CD14-positive monocyte (primary cell): ENCODE data around the gene WDR13. TPM values are rescaled to one million over a fixed set of nuclear protein-coding genes. Genes with fewer than 3 reads are reported as not detected.

Experiments
- DNase-seq, 3 donors: peaks; one replicate each; pipeline ENCODE4 v3.0.0-alpha.2; 2011 to 2022
- H2AFZ ChIP-seq: 2 replicates; pipeline ENCODE4 v1.6.0; 2012; ENCODE audit warnings: mild to moderate bottlenecking, low read depth, low read length, inconsistent platforms; ENCODE audit not compliant: insufficient read depth, poor library complexity, severe bottlenecking
- H3K27ac ChIP-seq, 2 donors: 1 replicate in 1 of 2; 2 replicates in 1 of 2; pipeline ENCODE4 v1.5.1; 2012 to 2013; ENCODE audit warnings: low read length in 2 of 2, control low read depth in 1 of 2, inconsistent platforms in 1 of 2, low read depth in 1 of 2, mild to moderate bottlenecking in 1 of 2
- H3K27me3 ChIP-seq, 2 donors: one replicate each; pipeline versions ENCODE4 v1.6.0 to v1.6.1; 2011 to 2013; ENCODE audit warnings: low read length in 2 of 2; ENCODE audit not compliant: control insufficient read depth in 2 of 2, insufficient read depth in 2 of 2
- H3K36me3 ChIP-seq, 2 donors: replicated peaks in 1 of 2; 1 replicate in 1 of 2; 2 replicates in 1 of 2; pipeline versions ENCODE4 v1.5.1 to v1.6.1; 2012 to 2013; ENCODE audit warnings: low read length in 2 of 2, control low read depth in 1 of 2, inconsistent platforms in 1 of 2, mild to moderate bottlenecking in 1 of 2; ENCODE audit not compliant: insufficient read depth in 2 of 2, control insufficient read depth in 1 of 2
- H3K4me1 ChIP-seq, 2 donors: 1 replicate in 1 of 2; 2 replicates in 1 of 2; pipeline versions ENCODE4 v1.5.1 to v1.6.1; 2012 to 2013; ENCODE audit warnings: low read length in 2 of 2, control low read depth in 1 of 2, inconsistent platforms in 1 of 2, mild to moderate bottlenecking in 1 of 2, moderate library complexity in 1 of 2; ENCODE audit not compliant: insufficient read depth in 2 of 2, control insufficient read depth in 1 of 2
- H3K4me2 ChIP-seq: replicated peaks from 2 replicates; pipeline ENCODE3; 2012; ENCODE audit warnings: low read length, moderate library complexity, mild to moderate bottlenecking; ENCODE audit not compliant: poor library complexity, severe bottlenecking; ENCODE audit errors: extremely low read depth
- H3K4me3 ChIP-seq, 3 experiments: fragments of 200-600 bp in 1 of 3; sonication (generic) in 1 of 3; replicated peaks in 1 of 3; 1 replicate in 2 of 3; 2 replicates in 1 of 3; pipeline ENCODE4 v1.5.1; 2011 to 2013; ENCODE audit warnings: low read length in 3 of 3, mild to moderate bottlenecking in 3 of 3, control low read depth in 2 of 3, low read depth in 2 of 3, inconsistent platforms in 1 of 3, moderate library complexity in 1 of 3
- H3K79me2 ChIP-seq: 2 replicates; pipeline ENCODE4 v1.6.0; 2012; ENCODE audit warnings: mild to moderate bottlenecking, control low read depth, inconsistent platforms, low read length, moderate library complexity; ENCODE audit not compliant: insufficient read depth
- H3K9ac ChIP-seq: 2 replicates; pipeline ENCODE4 v1.6.0; 2017; ENCODE audit warnings: low read length, mild to moderate bottlenecking; ENCODE audit not compliant: insufficient read depth, poor library complexity, severe bottlenecking
- H3K9me3 ChIP-seq, 2 donors: replicated peaks in 1 of 2; 1 replicate in 1 of 2; 2 replicates in 1 of 2; pipeline versions ENCODE4 v1.5.1 to v1.6.1; 2012 to 2013; ENCODE audit warnings: low read length in 2 of 2, control low read depth in 1 of 2; ENCODE audit not compliant: control insufficient read depth in 1 of 2, insufficient read depth in 1 of 2
- H4K20me1 ChIP-seq: 2 replicates; pipeline ENCODE4 v1.6.0; 2012; ENCODE audit warnings: mild to moderate bottlenecking, low read length, control low read depth, moderate library complexity; ENCODE audit not compliant: insufficient read depth
- H3K27ac Mint-ChIP-seq, 7 donors: one replicate each; pipeline ENCODE4 v1.8.0; 2020; ENCODE audit warnings: mild to moderate bottlenecking in 7 of 7, mixed read lengths in 7 of 7, moderate library complexity in 6 of 7, inconsistent platforms in 2 of 7
- H3K27me3 Mint-ChIP-seq, 3 donors: one replicate each; pipeline ENCODE4 v1.8.0; 2021 to 2022; ENCODE audit warnings: low read depth in 3 of 3, mild to moderate bottlenecking in 3 of 3, mixed read lengths in 3 of 3, moderate library complexity in 3 of 3, inconsistent platforms in 1 of 3
- H3K36me3 Mint-ChIP-seq, 2 donors: one replicate each; pipeline ENCODE4 v1.8.0; 2020; ENCODE audit warnings: mixed read lengths in 2 of 2, inconsistent platforms in 1 of 2, mild to moderate bottlenecking in 1 of 2
- H3K4me1 Mint-ChIP-seq: one replicate; pipeline ENCODE4 v1.8.0; 2020; ENCODE audit warnings: mild to moderate bottlenecking, mixed read lengths
- H3K4me3 Mint-ChIP-seq, 2 donors: one replicate each; pipeline ENCODE4 v1.8.0; 2020; ENCODE audit warnings: mild to moderate bottlenecking in 2 of 2, mixed read lengths in 2 of 2, moderate library complexity in 1 of 2
- H3K9me3 Mint-ChIP-seq, 7 donors: one replicate each; pipeline ENCODE4 v1.8.0; 2020 to 2022; ENCODE audit warnings: mixed read lengths in 7 of 7, mild to moderate bottlenecking in 6 of 7, moderate library complexity in 6 of 7, inconsistent platforms in 2 of 7
- CTCF ChIP-seq: fragments of 200-600 bp; IDR thresholded peaks from one replicate; pipeline ENCODE4 v1.8.0; 2022; ENCODE audit warnings: antibody characterized with exemption, mild to moderate bottlenecking
- WGBS: methylation state at CpG from one replicate; pipeline ENCODE4 v1.1.5; 2013; ENCODE audit warnings: missing lambda C conversion rate; ENCODE audit not compliant: insufficient coverage; 5-methylcytosine and 5-hydroxymethylcytosine counted together
- intact Hi-C, 2 donors: fragments of 100-400 bp; cut with micrococcal nuclease; formaldehyde crosslinking; loops; one replicate each; pipeline versions ENCODE4 v1.15.0 to v1.15.1; 2023
- polyA plus RNA-seq, 3 donors: library from polyadenylated mRNA; depleted of rRNA in 1 of 3; unstranded in 2 of 3; stranded (reverse) in 1 of 3; fragments of 300-500 nt in 2 of 3; fragments of >200 nt in 1 of 3; fragmentation: Illumina TruSeq in 2 of 3; gene quantifications; 1 replicate in 2 of 3; 2 replicates in 1 of 3; pipeline ENCODE4 v1.2.3, GENCODE V29; 2012 to 2021

Gene WDR13
- polyA plus RNA-seq, 3 donors = 68.6 to 171 (median 93.3) TPM

DNA sequence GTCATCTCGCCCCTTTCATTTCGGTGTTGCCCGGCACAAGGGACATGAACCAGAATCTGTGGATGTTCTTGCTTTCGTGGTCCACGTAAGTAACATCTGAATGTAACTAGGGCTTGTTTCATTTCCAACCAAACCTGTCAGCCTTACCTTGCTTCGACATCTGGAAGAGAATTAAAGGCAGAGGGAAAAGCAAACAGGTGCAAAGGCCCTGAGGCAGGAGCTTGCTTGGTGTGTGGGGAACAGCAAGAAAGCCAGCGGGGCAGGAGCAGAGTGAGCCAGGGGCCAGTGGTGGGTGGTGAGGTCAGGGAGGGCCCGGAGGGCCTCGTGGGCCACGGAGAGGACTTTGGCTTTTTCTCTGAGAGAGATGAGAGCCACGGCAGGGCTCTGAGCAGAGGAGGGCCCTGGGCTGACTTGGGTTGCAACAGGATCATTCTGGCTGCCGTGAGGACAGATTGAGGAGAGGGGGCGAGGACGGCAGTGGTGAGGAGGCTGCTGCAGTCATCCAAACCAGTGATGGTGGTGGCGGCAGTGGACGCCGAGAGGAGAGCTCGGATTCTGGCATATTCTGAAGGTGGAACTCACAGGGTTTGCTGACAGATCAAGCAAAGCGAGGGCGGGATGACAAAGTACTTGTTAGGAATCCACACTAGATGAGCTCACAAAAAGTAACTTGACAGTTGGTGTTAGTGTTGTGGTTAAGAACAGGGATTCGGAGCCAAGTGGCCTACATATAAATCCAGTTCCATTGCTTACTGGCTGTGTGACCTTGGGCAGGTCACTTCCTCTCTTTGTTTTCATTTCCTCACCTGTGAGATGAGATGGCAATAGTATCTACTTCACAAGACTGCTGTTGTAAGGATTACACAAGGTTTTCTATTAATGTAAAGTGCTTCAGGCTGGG lies 6.8 kb upstream of the WDR13 start:
- Mint-ChIP-seq H3K36me3 (no peaks in the 10 kb centered on the region), H3K27ac (no peak overlapping the region), H3K27me3 (peaks cover 0 to 2% (median 1%) of the 10 kb centered on the region in 3 donors), H3K4me3 (no peak overlapping the region), H3K9me3 (peaks cover 0 to 3% (median 0%) of the 10 kb centered on the region in 7 donors), H3K4me1 (peaks cover 4% of the 10 kb centered on the region)
- no peaks in the 10 kb centered on the region for H3K9me3 ChIP-seq
- no peaks in the 10 kb centered on the region for H3K4me1 ChIP-seq
- TF ChIP-seq CTCF = no peak
- H2AFZ ChIP-seq = no peak overlapping the region
- no peaks in the 10 kb centered on the region for H4K20me1 ChIP-seq
- no peak overlapping the region for H3K4me3 ChIP-seq
- WGBS = 96% methylated on average over 8 of the region's 21 CpGs
- intact Hi-C loops = no loop called here
- DNase-seq = no peak
- H3K27me3 ChIP-seq = no peaks in the 10 kb centered on the region
- H3K79me2 ChIP-seq = no peaks in the 10 kb centered on the region
- H3K27ac ChIP-seq = no peak overlapping the region
- H3K4me2 ChIP-seq = no peak overlapping the region
- H3K9ac ChIP-seq = no peak overlapping the region
- H3K36me3 ChIP-seq = no peaks in the 10 kb centered on the region

DNA sequence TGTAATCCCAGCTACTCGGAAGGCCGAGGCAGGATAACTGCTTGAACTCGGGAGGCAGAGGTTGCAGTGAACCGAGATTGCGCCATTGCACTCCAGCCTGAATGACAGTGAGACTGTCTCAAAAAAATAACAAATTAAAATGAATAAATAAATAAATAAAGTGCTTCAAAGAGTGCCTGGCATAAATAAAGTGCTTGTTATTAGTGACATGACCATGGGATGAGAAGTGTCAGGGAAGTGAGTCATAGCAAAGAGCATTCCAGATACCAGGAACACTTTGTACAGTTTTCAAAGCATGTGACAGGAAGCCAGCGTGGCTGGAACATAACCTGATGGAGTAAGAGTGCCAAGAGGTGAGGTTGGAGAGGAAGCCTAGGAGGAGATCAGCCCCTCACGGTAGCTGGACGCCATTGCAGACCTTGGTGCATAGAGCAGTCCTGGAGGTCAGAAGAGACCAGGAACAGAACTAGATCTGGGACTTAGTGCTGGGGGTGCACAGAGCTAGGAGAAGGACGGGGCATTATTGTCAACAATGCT lies 6.0 kb upstream of the WDR13 start:
- no peak for TF ChIP-seq CTCF
- no peaks in the 10 kb centered on the region for H3K36me3 ChIP-seq
- H3K9me3 ChIP-seq = no peaks in the 10 kb centered on the region
- H3K4me3 ChIP-seq = no peak overlapping the region
- H3K4me1 Mint-ChIP-seq = peaks cover 4% of the 10 kb centered on the region
- H3K9me3 Mint-ChIP-seq = peaks cover 0 to 6% (median 0%) of the 10 kb centered on the region in 7 donors
- H2AFZ ChIP-seq = no peak overlapping the region
- peaks cover 0 to 2% (median 1%) of the 10 kb centered on the region in 3 donors for H3K27me3 Mint-ChIP-seq
- no peaks in the 10 kb centered on the region for H3K4me1 ChIP-seq
- no peak for DNase-seq
- no peak overlapping the region for H3K4me3 Mint-ChIP-seq
- H3K36me3 Mint-ChIP-seq = no peaks in the 10 kb centered on the region
- intact Hi-C loops = no loop called here
- no peaks in the 10 kb centered on the region for H4K20me1 ChIP-seq
- no peak overlapping the region for H3K4me2 ChIP-seq
- H3K27ac Mint-ChIP-seq = peak overlapping the region in 1 of 7 donors; percentile 37
- H3K27me3 ChIP-seq = no peaks in the 10 kb centered on the region
- no peak overlapping the region for H3K9ac ChIP-seq
- no peaks in the 10 kb centered on the region for H3K79me2 ChIP-seq
- no peak overlapping the region for H3K27ac ChIP-seq
- WGBS = 75% methylated on average over 3 of the region's 9 CpGs
